ENCODE data around the gene PLD1. TPM values are rescaled to one million over a fixed set of nuclear protein-coding genes. Genes with fewer than 3 reads are reported as not detected.

The PLD1 gene
- total RNA-seq, 1 donor from 2014 or later = 15.9 TPM

DNA sequence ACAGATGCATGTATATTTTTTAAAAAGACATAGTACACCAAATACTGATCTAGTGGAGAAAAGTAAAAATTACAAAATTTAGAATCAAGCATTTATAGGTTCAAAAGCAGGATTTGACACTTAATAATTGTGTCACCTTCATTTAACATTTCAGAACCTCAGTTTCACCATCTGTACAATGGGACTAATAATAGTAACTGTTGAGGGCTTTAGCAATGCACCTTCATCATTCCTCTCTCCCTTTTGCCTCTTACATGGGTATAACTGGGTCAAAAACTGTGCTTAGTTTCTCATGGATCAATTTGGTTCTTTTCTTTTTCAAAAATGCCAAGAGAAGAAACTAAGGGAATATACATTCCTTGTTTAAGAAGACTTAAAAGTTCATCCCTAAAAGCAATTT, 27.4 kb upstream of the PLD1 start:
- DNase-seq (ENCODE audit: low spot score) = no peak

DNA sequence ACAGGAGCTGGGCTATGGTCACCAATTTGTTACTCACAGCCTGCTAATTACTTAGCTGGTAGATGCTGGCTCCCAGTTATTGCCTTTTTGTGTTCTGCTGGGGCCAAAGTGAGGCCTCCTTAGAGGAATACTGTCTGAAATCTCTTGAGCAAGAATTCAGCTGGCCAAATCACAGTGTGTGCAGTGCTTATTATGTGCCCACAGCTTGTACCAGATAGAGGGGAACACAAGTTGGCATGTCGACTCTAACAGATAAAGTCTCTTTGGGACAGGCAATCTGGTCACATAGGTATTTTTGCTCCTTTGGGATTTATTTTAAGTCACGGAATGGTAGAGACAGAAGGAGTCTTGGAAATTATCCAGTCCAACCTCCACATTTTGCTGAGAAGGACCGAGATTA, 26.6 kb upstream of the PLD1 start:
- DNase-seq (ENCODE audit: low spot score) = no peak

DNA sequence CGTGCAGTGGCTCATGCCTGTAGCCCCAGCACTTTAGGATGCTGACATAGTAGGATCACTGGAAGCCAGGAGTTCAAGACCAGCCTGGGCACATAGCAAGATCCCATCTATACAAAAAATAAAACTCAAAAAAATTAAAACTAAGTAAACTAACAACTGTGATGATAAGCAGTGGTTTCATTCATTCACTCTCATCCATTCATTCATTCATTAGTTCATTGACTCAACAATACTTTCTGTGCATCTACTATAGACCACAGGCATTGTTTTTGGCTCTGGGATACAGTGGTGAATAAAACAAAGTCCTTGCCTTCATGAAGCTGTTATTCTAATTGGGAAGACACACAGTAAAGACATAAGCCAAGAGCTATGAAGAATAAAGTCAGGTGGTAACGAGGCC, 25.3 kb upstream of the PLD1 start:
- no peak for DNase-seq (ENCODE audit: low spot score)

DNA sequence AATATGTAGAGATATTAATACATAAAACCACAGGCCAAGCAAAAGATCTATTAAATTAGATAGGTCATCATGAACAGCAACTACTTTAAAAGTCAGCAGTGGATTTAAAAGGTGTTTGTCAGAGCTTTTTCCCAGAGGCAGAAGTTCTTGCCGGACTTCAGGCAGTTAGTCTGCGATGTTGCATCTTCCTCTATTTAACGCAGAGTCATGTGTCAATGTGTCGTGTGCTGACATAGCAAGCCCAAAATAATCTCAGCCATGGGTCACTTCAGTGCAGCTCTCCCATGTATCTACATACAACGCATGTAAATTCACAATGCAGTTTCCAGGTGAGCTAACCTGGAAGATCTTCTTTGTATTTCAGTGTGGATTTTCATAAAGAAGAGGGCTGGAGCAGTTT, 24.8 kb upstream of the PLD1 start:
- DNase-seq (ENCODE audit: low spot score) = no peak

DNA sequence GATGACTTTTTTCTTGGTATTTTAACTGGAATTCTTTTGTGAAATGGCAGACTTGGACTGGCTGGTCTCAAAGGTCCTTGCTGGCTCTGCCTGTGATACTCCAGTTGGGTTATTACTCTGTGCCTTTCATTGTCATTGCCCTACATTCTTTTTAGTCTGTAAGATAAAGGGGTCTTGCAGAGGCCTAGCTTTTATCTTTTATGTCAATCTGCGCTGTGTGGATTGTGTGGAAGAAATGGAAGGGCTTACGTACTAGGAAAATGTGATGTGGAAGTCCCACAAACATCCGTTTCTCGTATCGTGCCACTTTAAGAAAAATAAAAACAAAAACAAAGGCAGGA, 24.1 kb upstream of the PLD1 start:
- no peak for DNase-seq (ENCODE audit: low spot score)

DNA sequence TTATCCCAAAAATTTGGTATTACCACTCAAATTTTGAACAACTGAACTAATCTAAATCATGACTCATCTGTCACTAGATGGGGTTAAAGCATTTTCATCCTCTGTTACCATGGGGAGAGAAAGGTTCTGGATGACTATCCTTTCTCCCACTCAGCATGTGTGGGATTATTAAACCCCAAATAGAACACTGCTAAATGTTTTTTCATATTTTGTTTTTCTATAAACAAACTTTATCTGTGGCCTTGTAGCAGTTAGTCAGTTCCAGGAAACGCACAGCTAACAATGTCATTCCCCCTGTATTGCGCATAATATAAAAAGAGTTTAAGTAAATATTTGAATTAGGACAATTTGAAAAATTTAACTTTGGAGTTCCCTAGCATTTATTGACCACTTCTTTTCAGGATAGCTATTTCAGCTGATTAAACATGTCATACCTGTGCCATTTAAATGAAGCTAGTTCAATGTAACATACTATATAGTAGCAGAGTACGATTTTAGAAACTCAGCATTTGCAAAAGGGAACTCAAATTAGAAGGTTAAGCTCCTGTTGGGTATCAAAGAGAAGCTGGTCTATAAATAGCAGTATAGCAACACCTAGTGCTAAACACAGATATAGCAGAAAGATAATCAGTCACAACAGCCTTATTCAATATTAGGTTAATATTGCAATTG, 23.6 kb upstream of the PLD1 start:
- no peak for DNase-seq (ENCODE audit: low spot score)

DNA sequence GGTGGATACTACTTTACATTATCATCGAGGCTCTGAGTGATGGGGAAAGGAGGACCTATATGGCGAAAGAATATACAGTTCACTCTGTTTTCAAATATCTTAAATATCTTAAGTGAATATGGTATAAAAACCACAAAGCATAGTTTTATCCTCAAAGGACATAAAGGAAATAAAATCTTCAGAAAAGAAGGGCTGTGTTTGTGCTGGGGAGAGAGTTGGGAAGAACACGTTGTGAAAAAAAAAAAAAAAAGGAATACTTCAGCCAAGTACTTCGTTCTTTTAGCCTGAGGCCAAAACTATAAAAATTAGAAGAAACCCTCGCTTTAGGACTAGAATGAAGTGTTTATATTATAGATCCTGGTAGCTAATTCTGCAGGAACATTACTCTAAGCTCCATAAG, 22.7 kb upstream of the PLD1 start:
- no peak for DNase-seq (ENCODE audit: low spot score)

DNA sequence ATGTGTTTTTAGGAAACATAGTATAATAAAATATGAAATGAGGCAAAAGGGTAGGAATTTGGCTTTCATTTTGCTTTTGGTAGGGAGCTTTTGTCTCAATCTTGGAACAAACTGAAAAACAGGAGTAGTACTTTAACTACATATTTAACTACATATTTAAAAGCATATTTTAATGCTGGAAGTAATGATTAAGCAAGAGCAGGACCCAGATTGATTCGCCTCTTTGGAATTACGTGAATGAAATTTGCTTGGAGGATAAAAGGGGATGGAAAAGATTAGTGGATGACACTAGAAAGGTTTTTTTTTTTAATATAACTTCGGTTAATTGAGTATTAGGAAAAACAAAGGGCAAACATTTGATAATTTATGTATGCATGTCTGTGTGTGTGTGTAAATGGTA, 21.7 kb upstream of the PLD1 start:
- no peak for DNase-seq (ENCODE audit: low spot score)

DNA sequence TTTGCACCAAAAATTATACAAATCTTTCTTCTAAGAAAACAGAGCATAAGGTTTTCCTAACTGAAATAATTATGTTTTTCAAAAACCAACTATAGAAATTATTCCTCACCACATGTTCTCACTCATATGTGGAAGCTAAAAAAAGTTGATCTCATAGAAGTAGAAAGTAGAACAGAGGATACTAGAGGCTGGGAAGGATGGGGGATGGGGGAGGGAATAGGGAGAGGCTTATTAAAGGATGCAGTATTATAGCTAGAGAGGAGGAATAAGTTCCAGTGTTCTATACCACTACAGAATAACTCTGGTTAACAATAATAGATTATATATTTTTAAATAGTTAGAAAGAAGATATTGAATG, 20.2 kb upstream of the PLD1 start:
- DNase-seq (ENCODE audit: low spot score) = no peak

DNA sequence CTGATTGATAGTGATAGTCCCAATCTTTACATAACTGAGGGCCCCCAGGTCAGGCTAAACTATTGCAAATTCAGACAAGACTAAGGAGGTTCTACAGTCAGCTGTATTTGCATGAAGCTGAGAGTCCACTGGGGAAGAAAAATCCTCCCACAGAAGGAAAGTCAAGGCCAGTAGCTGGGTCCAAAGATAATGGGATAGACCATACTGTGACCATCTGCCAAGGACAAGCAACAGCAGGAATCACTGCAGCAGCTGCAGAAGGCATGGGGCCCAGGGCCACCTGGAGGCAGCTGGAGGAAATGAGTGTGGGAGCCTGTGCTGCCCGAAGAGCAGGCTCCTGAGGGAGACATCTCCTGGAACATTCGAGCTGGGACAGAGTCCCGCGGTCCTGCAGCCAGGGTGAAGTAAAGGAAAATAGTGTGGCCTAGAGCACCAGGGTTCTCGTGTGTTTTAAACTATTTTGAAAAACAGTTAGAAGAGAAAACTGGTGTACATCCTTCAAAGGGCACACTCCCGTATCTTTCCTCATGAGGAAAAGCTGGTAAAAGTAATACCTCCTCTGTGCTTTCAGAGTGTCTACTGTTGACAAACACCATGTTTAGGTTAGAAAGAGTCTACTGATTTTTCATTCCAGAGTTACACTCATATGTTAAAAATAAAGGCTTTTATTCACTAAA, 19.7 kb upstream of the PLD1 start:
- DNase-seq (ENCODE audit: low spot score) = no peak

DNA sequence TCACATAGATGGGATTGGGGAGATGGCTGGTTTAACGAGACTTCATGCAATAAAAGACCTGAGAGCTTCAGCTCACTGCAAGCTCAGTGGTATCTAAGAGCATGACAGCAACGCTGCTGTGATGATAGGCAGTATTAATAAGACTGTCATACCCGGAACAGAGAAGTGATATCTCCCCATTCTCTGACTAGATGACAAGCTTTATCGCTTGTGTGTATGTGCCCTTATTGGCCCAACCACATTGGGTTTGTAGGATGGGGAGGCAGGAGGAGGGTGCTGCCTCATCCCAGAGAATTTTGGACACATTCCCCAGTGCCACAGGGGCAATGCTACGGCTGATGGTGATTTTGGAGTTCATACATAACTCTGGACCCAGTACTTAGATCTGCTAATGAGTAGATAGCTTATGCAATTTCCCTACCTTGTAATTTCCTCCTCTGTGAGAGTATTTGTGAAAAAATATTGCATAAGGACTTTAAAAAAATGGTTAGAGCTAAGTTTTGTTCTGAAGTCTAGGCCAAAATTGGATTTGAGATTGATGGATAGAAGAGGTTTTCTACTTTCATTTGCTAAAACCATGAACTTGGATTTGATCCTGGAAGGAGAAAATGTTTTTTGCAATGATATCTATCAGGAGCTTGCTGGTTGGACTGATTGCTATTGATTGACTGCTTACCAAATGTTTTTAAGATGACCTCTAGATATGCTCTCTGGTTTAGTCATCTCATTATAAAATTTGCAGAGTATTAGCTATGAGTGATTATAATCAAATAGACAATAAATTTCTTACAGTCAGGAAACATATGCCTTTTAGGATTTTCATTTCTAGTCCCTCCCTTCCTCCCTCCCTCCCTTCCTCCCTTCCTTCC, 18.9 kb upstream of the PLD1 start:
- DNase-seq (ENCODE audit: low spot score) = no peak

DNA sequence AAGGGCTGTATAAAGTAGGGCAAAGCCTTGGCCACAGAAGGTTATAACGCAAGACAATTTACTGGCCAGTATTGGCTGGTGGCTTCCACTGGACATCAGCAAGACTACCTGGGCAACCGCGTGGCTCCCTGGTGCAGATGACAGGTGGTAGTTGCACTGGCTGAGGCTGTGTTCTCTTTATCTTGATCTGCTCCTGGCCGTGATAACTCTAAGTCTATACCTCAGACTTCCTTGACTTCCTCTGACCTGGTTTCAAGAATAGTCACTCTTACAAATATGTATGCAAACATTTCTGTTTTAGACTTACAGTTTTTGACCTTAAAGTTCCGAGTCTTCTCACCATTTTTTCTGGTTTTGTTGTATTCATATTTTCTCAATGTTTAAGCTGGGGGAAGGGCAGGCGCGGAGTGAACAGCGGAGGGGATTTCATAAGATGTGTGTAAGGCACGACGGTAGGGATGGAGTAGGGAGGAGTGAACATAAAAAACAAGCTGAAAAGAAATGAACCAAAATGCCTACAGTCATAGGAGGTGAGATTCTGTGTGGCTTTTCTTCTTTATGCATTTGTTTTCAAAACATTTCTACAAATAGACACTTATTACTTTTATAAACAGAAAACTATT, 17.7 kb upstream of the PLD1 start:
- DNase-seq (ENCODE audit: low spot score) = no peak

DNA sequence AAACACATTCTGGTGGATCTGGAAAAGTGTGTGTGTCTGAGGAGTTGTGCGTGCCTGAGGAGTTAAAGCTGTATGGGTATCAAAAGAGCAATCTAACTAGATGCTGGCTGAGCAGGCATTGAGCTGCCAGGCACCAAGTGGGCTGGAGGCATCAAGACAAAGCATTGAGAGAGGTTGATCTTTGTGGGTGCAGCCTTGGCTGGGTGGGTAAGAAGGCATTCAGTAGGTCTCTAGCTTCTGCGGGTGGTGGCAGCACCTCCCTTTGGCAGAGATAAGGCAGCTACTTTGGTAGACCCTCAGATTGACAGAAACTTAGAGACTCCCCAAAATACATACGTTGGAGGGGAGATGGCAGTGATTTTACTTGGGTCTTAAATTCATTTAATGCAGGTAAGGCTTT, 17.1 kb upstream of the PLD1 start:
- no peak for DNase-seq (ENCODE audit: low spot score)

DNA sequence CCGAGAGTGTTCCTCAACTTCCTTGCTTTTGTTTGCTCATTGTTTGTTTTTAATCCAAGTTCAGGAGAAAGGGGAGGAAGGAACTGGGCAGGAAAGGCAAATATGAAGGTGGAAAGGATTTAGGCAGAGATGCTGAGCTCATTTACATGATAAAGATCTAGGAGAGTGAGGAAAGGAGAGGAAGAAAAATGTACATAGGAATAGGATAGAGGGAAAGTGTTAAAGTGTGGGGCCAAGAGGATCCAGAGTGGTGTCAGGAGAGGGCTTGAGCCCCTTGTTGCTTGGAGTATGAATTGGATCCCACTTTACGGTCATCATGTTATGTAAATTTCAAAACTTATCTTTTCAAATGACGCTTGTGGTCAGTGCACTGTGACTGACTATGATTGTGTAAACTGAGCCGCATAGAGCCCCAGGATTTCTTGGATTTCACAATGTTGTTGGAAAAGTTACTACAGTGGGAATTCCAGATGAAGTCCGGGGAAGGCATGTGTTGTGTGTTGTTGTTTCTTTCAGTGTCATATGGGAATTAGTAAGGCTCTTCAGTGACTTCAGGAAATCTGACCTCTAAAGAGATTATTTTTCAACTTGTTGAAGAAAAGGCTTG, 15.0 kb upstream of the PLD1 start:
- no peak for DNase-seq (ENCODE audit: low spot score)

DNA sequence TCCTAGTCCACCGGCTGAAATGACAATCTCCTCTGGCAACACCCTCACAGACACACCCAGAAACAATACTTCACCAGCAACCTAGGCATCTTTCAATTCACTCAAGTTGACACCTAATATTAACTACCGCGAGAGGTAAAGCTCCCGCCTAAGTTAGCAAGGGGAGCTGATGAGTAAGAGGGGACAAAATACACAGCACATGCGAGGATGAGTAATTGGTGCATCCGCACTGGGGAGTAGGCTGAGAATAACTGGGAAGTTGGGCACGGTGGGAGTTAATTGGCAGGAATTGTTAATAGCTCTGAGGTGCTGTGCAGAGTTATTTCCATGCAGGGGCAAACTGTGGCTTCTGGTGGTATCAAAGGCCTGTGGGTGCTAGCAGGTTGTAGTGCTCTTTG, 14.5 kb upstream of the PLD1 start:
- no peak for DNase-seq (ENCODE audit: low spot score)

DNA sequence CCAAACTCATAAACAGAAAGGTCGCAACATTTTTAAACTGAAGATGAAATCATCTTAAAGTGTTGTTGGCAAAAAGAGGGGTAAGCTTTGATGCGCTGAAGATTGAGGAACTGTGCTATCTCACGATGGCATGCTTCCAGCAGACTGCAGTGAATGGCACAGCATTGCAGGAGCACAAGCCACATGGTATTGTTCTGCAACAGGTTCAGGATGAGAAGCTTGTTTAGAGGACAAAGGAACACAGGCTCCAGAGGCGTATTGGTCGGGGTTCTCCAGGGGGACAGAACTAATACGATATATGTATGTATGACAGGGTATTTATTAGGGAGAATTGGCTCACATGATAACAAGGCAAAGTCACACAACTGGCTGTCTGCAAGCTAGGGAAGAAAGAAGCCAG, 13.8 kb upstream of the PLD1 start:
- DNase-seq (ENCODE audit: low spot score) = no peak

DNA sequence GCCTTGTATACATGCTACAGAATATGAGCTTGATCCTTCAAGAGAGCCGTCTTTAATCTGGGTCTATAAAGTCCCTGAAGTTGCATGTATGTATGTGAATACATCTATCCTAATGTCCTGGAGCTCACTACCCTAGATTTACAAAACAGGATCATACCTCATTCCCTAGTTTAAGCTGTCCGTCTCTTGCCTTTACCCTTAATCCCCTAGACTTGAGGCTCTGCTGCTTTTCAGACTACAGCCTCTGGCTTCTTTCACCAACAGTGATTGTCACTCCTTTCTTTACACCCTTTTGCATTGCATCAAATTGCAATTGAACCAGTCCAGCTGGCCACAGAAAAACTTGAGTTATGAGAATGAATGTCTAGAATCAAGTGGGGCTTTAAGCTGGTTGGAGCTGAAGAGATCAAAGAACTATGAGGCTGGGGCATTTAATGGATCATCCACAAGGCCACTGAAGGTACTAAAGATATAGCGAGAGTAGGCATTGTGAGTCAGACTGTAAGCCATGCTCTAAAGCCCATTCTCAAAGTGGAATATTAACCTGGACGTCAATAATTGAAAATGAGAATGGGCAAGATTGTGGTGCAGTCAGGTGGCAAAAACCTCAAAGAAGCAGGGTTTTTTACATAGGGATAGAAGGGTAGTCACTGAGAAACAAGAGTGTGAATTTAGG, 12.3 kb upstream of the PLD1 start:
- no peak for DNase-seq (ENCODE audit: low spot score)

DNA sequence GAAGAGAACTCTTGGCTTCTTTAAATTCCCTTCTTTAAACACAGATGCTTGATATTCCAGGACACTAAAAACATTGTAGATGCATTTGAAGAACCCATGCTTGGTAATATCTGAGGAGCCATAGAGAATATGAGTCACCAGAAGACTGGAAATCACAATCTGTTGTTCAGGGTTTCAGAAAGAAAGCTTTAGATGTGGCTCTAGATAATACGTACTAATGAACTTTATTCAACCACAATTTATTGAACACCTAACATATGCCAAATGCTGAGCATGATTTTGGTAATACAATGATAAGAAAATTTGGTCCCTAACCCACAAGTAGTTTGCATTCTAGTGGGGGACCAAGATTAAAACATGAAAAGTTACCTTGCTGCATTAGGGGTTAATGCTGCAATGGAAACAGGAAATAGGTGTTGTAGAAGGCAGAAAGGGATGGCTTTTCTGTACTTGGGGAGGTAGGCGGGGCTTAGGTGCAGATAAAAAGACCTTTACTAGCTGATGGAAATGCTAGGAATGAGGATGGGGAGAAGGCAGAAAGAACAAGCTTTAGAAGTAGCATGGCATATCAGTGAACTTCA, 11.6 kb upstream of the PLD1 start:
- DNase-seq (ENCODE audit: low spot score) = no peak

DNA sequence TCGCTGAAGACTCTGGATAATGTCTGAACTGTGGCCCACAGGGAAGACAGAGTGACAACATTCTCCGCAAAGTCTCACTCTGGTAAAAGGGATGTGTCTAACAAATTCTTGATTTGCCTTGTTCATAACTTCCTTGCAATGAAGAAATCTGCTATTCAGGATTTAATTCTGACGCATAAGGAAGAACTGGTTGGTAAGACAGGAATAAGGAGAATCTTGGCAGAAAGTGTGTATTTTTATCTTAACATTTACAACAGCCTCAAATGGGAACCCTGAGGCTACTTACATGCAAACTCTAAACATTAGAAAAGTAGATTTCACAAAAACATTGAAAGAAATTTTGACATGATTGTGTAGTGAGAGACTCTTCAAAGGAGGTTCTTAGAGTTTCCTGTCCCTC, 10.8 kb upstream of the PLD1 start:
- DNase-seq (ENCODE audit: low spot score) = no peak

DNA sequence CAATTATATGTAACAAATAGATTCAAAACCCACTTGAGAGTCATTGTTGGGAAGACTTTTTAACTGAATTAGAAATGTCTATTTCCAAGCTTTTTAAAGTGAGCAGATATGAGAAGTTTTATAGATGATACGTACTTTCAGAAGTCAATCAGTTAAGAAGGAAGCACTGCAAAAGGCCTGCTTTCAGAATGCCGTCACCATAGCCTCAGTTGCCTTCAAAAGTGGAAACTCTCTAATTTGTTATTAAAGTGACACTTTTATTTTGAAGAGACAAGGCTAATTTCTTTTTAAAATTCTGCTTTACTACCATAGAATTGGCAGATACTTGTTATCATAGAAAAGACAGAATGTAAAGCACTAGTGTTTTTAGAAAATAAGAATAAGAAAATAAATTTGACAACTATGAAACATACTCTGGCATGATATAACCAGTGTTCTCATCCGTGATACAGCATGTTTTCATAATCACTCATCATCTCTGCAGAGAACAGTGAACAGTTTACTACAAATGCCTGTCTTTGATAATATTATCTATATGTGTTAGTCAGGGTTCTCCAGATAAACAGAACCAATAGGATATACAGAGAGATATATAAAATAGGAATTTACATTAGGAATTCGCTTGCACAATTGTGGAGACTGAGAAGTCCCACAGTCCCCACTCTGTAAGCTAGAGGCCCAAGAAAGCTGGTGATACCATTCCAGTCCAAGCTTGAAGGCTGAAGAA, 7.0 kb upstream of the PLD1 start:
- no peak for DNase-seq (ENCODE audit: low spot score)
